Islet of Langerhans (tissue), 1 donor: ENCODE measurements around the gene COLEC12.
"Not testable (repeated sequence)": the region's sequence is repeated elsewhere in the genome, so short reads cannot be mapped to it uniquely, and the experiment has no call there.

ENCODE experiments used
- FAIRE-seq: peaks from one replicate; lab custom pipeline; 2011; peaks lifted over from hg19 to GRCh38; lab: Jason Lieb, UNC

The COLEC12 gene

DNA sequence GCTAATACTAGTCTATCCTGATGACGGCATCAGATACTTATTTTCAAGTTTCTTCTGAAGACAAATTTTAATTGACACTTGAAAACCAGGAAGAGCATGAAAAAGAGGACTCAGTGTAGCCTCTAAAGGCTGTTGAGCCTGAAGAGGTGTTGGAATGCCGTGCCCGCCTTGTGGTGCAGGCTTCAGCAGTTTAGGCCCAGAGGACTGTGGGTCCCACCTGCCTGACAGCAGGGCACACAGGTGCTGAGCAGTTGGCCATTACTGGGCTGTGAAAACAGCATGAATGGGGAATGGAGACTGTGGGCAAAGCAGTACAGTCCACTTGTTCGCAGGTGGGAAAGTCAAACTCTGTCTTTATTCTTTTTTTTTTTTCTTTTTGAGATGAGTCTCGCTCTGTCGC, 182.9 kb downstream of the COLEC12 start:
- FAIRE-seq = no peak

GRCh38 chr18:316393-316792, 184.1 kb downstream of the COLEC12 start:
- no peak for FAIRE-seq

- FAIRE-seq = no peak
Measured at GRCh38 chr18:313931-314330, 186.6 kb downstream of the COLEC12 start.

- FAIRE-seq = no peak
Measured at GRCh38 chr18:312415-312814, 188.1 kb downstream of the COLEC12 start.

GRCh38 chr18:310042-310441, 190.5 kb downstream of the COLEC12 start:
- FAIRE-seq = no peak

- FAIRE-seq = not testable (repeated sequence)
Measured at GRCh38 chr18:308086-308485, 192.4 kb downstream of the COLEC12 start.

DNA sequence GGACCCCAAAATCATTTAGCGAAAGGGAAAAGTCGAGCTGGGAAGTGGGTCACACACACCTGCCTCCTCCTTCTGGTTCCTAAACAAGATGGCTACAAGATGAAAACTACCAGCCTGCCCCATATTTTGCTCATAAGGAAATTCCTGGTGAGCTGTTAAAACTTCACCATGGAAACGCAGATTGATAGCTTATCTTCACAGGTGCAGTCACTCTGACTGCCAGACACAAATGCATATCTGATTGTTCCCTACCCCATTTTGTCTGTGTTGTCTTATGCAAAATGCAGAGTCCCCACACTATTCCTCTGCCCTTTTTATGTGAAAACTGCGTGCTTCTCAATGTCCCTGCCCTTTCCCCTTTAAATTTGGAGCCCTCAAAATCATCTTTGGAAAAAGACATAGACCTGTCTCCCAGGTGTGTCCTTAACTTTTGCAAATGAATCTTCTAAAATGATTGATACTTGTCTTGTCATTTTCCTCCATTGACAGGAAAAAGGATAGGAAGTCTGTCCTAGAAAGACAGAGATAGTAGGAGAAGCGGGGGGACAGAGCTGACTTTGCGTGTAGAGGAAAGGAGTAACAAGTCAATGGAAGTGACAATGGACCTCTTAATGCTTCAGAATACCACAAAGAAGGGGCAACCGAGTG, 193.8 kb downstream of the COLEC12 start:
- no peak for FAIRE-seq

GRCh38 chr18:305003-305501, 195.4 kb downstream of the COLEC12 start:
- no peak for FAIRE-seq

- FAIRE-seq = no peak
Measured at GRCh38 chr18:303607-304006, 196.9 kb downstream of the COLEC12 start.

DNA sequence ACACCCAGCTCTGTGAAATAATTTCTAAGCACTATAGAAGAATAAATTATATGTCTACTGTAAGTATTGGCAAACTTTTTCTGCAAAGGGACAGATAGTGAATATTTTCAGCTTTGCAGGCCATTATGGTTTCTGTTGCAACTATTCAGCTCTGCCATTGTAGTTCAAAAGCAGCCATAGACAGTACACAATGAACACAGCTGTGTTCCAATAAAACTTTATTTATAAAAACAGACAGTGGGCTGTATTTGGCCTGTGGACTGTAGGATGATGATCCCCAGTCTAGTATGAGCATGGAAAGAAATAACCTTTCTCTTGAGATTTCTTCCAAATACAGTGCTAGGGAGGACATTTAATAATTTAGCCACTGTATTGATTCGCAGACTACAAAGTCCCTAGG, 197.5 kb downstream of the COLEC12 start:
- FAIRE-seq = no peak

DNA sequence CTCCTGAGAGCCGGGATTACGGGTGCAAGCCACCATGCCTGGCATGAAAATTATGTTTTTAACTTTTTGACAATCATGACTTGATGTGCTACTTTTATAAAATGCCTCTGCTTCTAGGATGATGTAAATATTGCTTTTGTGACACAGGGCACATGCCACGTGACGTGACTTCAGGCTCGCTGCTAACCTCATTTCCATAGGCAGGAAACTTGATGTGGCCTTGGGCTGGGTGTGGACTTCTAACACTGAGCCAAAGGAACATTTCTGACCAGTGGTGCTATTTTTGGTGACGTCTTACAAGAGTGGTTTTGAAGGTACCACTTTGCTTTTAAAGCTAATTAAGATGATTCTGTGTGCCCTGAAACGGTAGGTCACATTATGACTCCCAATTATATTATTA, 198.4 kb downstream of the COLEC12 start:
- no peak for FAIRE-seq

DNA sequence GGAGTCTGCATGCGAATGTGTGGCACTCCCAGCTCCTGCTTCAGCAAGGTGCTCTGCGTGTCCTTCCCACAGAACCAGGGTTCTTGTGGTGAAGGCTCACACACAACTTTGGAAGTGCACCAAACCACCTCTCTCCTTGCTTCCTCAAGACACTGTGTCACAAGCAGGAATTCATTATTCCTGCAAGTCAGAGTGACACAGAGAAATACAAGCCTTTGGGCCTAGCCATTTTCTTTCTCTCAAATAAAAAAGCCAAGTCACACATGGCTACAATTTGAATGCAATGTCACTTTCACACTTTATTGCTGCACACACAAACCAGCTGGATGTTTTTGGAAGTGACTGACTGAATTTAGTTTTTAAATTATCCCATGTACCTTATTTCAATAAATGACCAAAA, 202.6 kb downstream of the COLEC12 start:
- FAIRE-seq = no peak

GRCh38 chr18:295756-296490, 204.6 kb downstream of the COLEC12 start:
- FAIRE-seq = no peak

DNA sequence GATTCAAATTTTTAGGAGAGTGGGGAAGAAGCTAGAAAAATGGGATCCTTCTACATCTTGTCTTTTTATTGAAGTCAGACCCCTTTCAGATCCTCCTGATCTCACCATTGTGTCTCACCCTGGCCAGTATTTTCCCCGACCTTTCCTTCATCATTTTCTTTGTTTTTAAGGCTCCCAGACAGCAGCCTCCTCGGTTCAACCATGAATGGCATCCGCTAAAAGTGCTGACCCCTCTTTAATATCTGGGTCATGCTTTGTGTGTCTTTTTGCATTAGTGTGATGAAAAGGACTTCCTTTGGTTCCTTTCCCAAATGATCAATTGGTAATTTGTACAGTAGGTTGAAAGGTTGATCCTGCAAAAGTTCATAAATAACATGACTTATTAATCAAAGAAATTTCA, 205.9 kb downstream of the COLEC12 start:
- FAIRE-seq = no peak

- no peak for FAIRE-seq
Measured at GRCh38 chr18:293536-293935, 207.0 kb downstream of the COLEC12 start.

DNA sequence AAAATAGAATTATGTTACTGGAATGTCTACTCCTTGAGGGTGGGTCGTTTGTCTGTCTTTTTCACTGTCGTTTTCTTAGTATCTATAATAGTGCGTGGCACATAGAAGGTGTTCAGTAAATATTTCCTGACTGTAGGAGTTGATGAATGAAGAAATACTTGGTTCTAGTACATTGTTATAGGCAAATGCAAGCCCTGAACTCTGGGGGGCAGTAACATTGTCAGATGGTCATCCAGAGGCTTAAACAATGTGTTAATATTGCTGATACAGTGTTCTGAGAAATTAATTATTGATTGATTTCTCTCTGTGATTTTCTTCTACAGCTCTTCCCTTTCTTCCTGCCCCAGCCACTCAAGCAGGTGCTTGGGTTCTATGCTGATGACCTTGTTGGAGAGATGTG, 208.2 kb downstream of the COLEC12 start:
- FAIRE-seq = no peak

- FAIRE-seq = not testable (repeated sequence)
Measured at GRCh38 chr18:289970-290369, 210.5 kb downstream of the COLEC12 start.

DNA sequence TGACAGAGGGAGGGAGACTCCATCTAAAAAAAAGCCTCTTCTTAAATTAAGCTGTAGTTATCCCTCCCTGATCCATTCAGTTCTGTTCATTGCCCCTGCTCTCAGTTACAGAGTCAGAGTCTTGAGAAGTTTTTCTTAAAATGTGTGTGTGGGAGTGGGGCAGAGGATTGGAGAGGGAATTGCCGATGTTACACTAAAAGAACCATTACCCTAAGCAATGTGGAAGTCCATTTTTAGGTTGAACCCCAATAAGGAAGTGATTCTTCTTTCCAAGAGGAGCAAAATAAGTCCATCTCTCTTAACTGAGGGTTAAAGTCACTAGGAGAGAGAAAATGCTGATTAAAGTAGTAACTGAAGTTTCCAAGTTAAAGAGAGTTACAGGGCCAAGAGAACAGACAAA, 211.5 kb downstream of the COLEC12 start:
- no peak for FAIRE-seq

DNA sequence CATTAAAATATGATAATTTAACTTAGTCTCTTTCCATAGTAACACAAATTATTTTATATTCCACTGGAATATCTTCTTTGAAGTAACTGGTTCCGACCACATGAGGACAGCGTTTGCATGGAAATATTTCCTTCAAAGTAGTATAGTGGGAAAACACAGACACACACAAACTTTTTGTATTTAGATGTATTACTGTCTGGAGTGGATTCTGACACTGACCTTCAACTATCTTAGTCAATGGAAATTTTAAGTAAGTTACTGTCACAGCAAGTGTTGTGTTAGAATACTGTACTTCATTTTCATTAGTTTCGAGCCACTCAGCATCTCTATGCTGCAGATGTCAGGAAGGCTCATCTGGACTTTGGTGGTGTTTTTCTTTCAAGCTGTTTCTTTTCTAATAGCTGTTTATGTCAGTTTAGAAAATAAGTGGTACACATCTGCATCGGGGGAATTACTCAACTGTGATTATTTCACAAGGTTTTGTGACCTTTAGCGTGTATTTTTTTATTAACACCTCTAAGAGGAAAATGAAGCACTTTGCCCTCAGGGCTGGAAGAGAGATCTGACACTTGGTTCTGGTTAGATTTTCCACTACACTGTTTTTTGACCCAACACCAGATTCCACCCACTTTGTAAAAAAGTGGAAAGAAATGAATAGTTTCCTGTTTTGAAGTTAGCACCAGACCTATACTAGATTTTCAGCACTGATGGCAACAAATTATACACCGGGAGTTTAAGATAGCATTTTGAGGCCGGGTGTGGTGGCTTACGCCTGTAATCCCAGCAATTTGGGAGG, 213.8 kb downstream of the COLEC12 start:
- no peak for FAIRE-seq

DNA sequence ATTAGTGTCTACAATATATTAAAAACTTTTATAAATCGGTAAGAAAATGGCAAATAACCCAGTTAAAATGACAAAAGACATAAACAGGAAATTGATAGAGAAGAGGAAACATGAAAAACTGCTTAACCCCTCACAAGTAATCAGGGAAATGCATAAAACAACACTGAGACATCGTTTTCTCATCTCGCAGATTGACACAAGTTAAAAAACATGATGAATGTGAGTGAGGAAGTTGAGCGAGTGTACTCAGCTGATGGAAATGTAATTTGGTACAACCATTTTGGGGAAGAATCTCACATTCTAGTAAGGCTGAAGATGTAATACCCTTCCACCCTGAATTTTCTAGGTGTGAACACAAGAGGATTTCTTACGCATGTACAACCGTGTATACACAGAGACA, 214.7 kb downstream of the COLEC12 start:
- FAIRE-seq = no peak

- no peak for FAIRE-seq
Measured at GRCh38 chr18:275486-275885, 225.0 kb downstream of the COLEC12 start.

GRCh38 chr18:274313-274712, 226.2 kb downstream of the COLEC12 start:
- no peak for FAIRE-seq

GRCh38 chr18:273525-273924, 227.0 kb downstream of the COLEC12 start:
- no peak for FAIRE-seq
